Mesenchymal stem cell (in vitro differentiated cells and primary cell): ENCODE measurements around the gene RHBDF2.

Experiments used
- DNase-seq: peaks from one replicate; pipeline ENCODE4 v3.0.0-alpha.2; 2013
- H2AFZ ChIP-seq: one replicate; pipeline ENCODE4 v1.6.1; 2013; ENCODE audit warnings: low read depth, mild to moderate bottlenecking, control low read depth, inconsistent platforms, low read length, moderate library complexity
- H2AK5ac ChIP-seq: 2 replicates; pipeline ENCODE4 v1.6.1; 2013; ENCODE audit warnings: low read length, moderate library complexity, mild to moderate bottlenecking, inconsistent platforms; ENCODE audit not compliant: severe bottlenecking
- H2BK120ac ChIP-seq: one replicate; pipeline ENCODE4 v1.6.1; 2013; ENCODE audit warnings: low read depth, mild to moderate bottlenecking, inconsistent platforms, low read length, moderate library complexity
- H2BK12ac ChIP-seq, 2 experiments: one replicate each; pipeline ENCODE4 v1.6.1; 2013; ENCODE audit warnings: inconsistent platforms in 2 of 2, low read length in 2 of 2, mild to moderate bottlenecking in 2 of 2, moderate library complexity in 2 of 2, control low read depth in 1 of 2
- H2BK15ac ChIP-seq: one replicate; pipeline ENCODE4 v1.6.1; 2013; ENCODE audit warnings: mild to moderate bottlenecking, low read depth, inconsistent platforms; ENCODE audit not compliant: poor library complexity, severe bottlenecking
- H2BK5ac ChIP-seq: 2 replicates; pipeline ENCODE4 v1.6.1; 2013; ENCODE audit warnings: low read depth, mild to moderate bottlenecking, low read length, control low read depth, inconsistent platforms; ENCODE audit not compliant: poor library complexity, severe bottlenecking
- H3K14ac ChIP-seq, 2 experiments: one replicate each; pipeline ENCODE4 v1.6.1; 2013; ENCODE audit warnings: inconsistent platforms in 2 of 2, low read length in 2 of 2, control low read depth in 1 of 2, mild to moderate bottlenecking in 1 of 2, moderate library complexity in 1 of 2
- H3K18ac ChIP-seq, 2 experiments: one replicate each; pipeline ENCODE4 v1.6.1; 2013; ENCODE audit warnings: inconsistent platforms in 2 of 2, low read length in 2 of 2, control low read depth in 1 of 2, low read depth in 1 of 2, mild to moderate bottlenecking in 1 of 2
- H3K23ac ChIP-seq, 2 experiments: one replicate each; pipeline ENCODE4 v1.6.1; 2013; ENCODE audit warnings: inconsistent platforms in 2 of 2, low read length in 2 of 2, mild to moderate bottlenecking in 2 of 2, moderate library complexity in 2 of 2, control low read depth in 1 of 2
- H3K27ac ChIP-seq: 2 replicates; pipeline ENCODE4 v1.5.1; 2013; ENCODE audit warnings: mild to moderate bottlenecking, moderate library complexity, low read length, control low read depth, inconsistent platforms; ENCODE audit not compliant: poor library complexity, severe bottlenecking
- H3K27me3 ChIP-seq, 2 experiments: 2 replicates each; pipeline versions ENCODE4 v1.6.1 to v1.7.0; 2013; ENCODE audit warnings: low read length in 2 of 2, mild to moderate bottlenecking in 2 of 2, moderate library complexity in 2 of 2, control low read depth in 1 of 2, inconsistent platforms in 1 of 2; ENCODE audit not compliant: control insufficient read depth in 1 of 2, insufficient read depth in 1 of 2
- H3K36me3 ChIP-seq, 2 experiments: 2 replicates each; pipeline versions ENCODE4 v1.6.1 to v1.7.0; 2013; ENCODE audit warnings: low read length in 2 of 2, control low read depth in 1 of 2, inconsistent platforms in 1 of 2, low read depth in 1 of 2, mild to moderate bottlenecking in 1 of 2; ENCODE audit not compliant: insufficient read depth in 2 of 2, control insufficient read depth in 1 of 2
- H3K4ac ChIP-seq, 2 experiments: one replicate each; pipeline ENCODE4 v1.6.1; 2013; ENCODE audit warnings: inconsistent platforms in 2 of 2, low read length in 2 of 2, mild to moderate bottlenecking in 2 of 2, moderate library complexity in 2 of 2, control low read depth in 1 of 2, low read depth in 1 of 2
- H3K4me1 ChIP-seq: 2 replicates; pipeline ENCODE4 v1.6.1; 2013; ENCODE audit warnings: low read depth, low read length, control low read depth; ENCODE audit not compliant: control insufficient read depth, insufficient read depth
- H3K4me2 ChIP-seq: 2 replicates; pipeline ENCODE4 v1.6.1; 2013; ENCODE audit warnings: low read length, mild to moderate bottlenecking, inconsistent platforms; ENCODE audit not compliant: poor library complexity, severe bottlenecking
- H3K4me3 ChIP-seq, 2 experiments: 2 replicates each; pipeline versions ENCODE4 v1.5.1 to v1.7.0; 2013; ENCODE audit warnings: low read length in 2 of 2, mild to moderate bottlenecking in 2 of 2, control low read depth in 1 of 2, low read depth in 1 of 2; ENCODE audit not compliant: insufficient read depth in 1 of 2
- H3K79me1 ChIP-seq: replicated peaks from 2 replicates; pipeline ENCODE4 v1.6.1; 2013; ENCODE audit warnings: mild to moderate bottlenecking, control low read depth, low read length, inconsistent platforms; ENCODE audit not compliant: poor library complexity, severe bottlenecking
- H3K9ac ChIP-seq: 2 replicates; pipeline ENCODE4 v1.7.0; 2013; ENCODE audit warnings: mild to moderate bottlenecking, low read length, moderate library complexity
- H3K9me3 ChIP-seq: 2 replicates; pipeline ENCODE4 v1.7.0; 2013; ENCODE audit warnings: mild to moderate bottlenecking, low read length; ENCODE audit not compliant: control insufficient read depth
- H4K8ac ChIP-seq: one replicate; pipeline ENCODE4 v1.6.1; 2013; ENCODE audit warnings: inconsistent platforms, mild to moderate bottlenecking, low read length, moderate library complexity
- H4K91ac ChIP-seq: one replicate; pipeline ENCODE4 v1.6.1; 2013; ENCODE audit warnings: mild to moderate bottlenecking, low read length, inconsistent platforms
- WGBS: methylation state at CpG from one replicate; pipeline ENCODE4 v1.1.7; 2013; ENCODE audit warnings: mixed read lengths; 5-methylcytosine and 5-hydroxymethylcytosine counted together

RHBDF2 gene

GRCh38 chr17:76439314-76439928 lies 61.8 kb downstream of the RHBDF2 start:
- 95% methylated on average over 5 of the region's 6 CpGs for WGBS
- H2AK5ac ChIP-seq: no peak overlapping the region
- H3K4me2 ChIP-seq: no peak overlapping the region
- no peak overlapping the region for H3K4me3 ChIP-seq
- H4K8ac ChIP-seq: no peak overlapping the region
- no peak overlapping the region for H2AFZ ChIP-seq
- peaks cover 0 to 3% of the 10 kb centered on the region in 2 experiments for H3K36me3 ChIP-seq
- no peak overlapping the region for H3K4ac ChIP-seq
- peaks cover 44% of the 10 kb centered on the region for H3K79me1 ChIP-seq
- no peak overlapping the region for H3K18ac ChIP-seq
- no peaks in the 10 kb centered on the region for H3K27me3 ChIP-seq
- no peak overlapping the region for H2BK15ac ChIP-seq
- DNase-seq: no peak
- peak overlapping the region in 1 of 2 experiments; percentile 3 for H3K14ac ChIP-seq
- no peak overlapping the region for H3K9ac ChIP-seq
- peaks cover 14% of the 10 kb centered on the region for H3K4me1 ChIP-seq
- no peak overlapping the region for H2BK120ac ChIP-seq
- no peak overlapping the region for H2BK5ac ChIP-seq
- no peak overlapping the region for H4K91ac ChIP-seq
- no peaks in the 10 kb centered on the region for H3K9me3 ChIP-seq
- no peak overlapping the region for H2BK12ac ChIP-seq
- no peak overlapping the region for H3K23ac ChIP-seq
- no peak overlapping the region for H3K27ac ChIP-seq

GRCh38 chr17:76438906-76439305 lies 62.3 kb downstream of the RHBDF2 start:
- Histone ChIP-seq H3K9me3 (no peaks in the 10 kb centered on the region), H2BK12ac (no peak overlapping the region), H3K79me1 (peaks cover 48% of the 10 kb centered on the region), H3K4ac (no peak overlapping the region), H2AFZ (no peak overlapping the region), H3K4me3 (no peak overlapping the region), H3K36me3 (peaks cover 3% of the 10 kb centered on the region in 2 experiments), H3K4me1 (peaks cover 12% of the 10 kb centered on the region), H4K8ac (no peak overlapping the region), H3K9ac (no peak overlapping the region), H4K91ac (no peak overlapping the region), H2BK15ac (no peak overlapping the region), H2BK5ac (no peak overlapping the region), H2BK120ac (no peak overlapping the region), H3K23ac (no peak overlapping the region), H3K18ac (no peak overlapping the region), H2AK5ac (no peak overlapping the region), H3K27me3 (no peaks in the 10 kb centered on the region), H3K4me2 (no peak overlapping the region), H3K27ac (no peak overlapping the region), H3K14ac (peak overlapping the region in 1 of 2 experiments; percentile 3)
- WGBS: 98% methylated on average over 9 of the region's 9 CpGs
- DNase-seq: no peak

- WGBS: 96% methylated on average over 12 of the region's 13 CpGs
These were observed 63.5 kb downstream of the RHBDF2 start for GRCh38 chr17:76437467-76438402.

DNA sequence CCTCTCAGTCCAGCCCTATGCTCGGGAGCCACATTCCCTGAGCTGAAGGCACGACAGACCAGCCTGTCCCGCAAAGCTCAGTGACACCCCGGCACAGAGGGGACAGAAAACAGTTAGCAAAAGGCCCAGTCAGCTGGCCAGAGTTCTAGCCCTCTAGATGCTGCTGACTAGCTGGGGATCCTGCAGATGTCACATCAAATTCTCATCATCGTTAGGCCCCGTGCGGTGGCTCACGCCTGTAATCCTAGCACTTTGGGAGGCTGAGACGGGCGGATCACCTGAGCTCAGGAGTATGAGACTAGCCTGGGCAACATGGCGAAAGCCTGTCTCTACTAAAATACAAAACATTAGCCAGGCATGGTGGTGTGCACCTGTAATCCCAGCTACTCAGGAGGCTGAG lies 65.5 kb downstream of the RHBDF2 start:
- no peak overlapping the region for H3K9ac ChIP-seq
- 97% methylated on average over 11 of the region's 11 CpGs for WGBS

More at GRCh38 chr17:76437467-76438402, 63.5 kb downstream of the RHBDF2 start:
- Histone ChIP-seq H2BK15ac (no peak overlapping the region), H3K9me3 (no peaks in the 10 kb centered on the region), H3K27me3 (no peaks in the 10 kb centered on the region), H2AK5ac (no peak overlapping the region), H4K8ac (no peak overlapping the region), H3K23ac (no peak overlapping the region), H3K27ac (no peak overlapping the region), H3K4me1 (peaks cover 12% of the 10 kb centered on the region), H3K4ac (no peak overlapping the region), H2BK120ac (no peak overlapping the region), H3K36me3 (peaks cover 3% of the 10 kb centered on the region in 2 experiments), H3K4me2 (no peak overlapping the region), H2BK5ac (no peak overlapping the region), H3K4me3 (no peak overlapping the region), H3K9ac (no peak overlapping the region), H2BK12ac (no peak overlapping the region), H3K79me1 (peaks cover 52% of the 10 kb centered on the region), H3K14ac (no peak overlapping the region), H3K18ac (no peak overlapping the region), H2AFZ (no peak overlapping the region), H4K91ac (no peak overlapping the region)
- no peak for DNase-seq

More for the DNA sequence above, 65.5 kb downstream of the RHBDF2 start:
- Histone ChIP-seq H2BK5ac (no peak overlapping the region), H3K4me3 (no peak overlapping the region), H3K9me3 (no peaks in the 10 kb centered on the region), H2AFZ (no peak overlapping the region), H2BK15ac (no peak overlapping the region), H3K79me1 (peaks cover 47% of the 10 kb centered on the region), H3K4me2 (no peak overlapping the region), H2AK5ac (no peak overlapping the region), H3K4ac (no peak overlapping the region), H2BK12ac (no peak overlapping the region), H3K27me3 (no peaks in the 10 kb centered on the region), H4K91ac (no peak overlapping the region), H2BK120ac (no peak overlapping the region), H3K27ac (no peak overlapping the region), H3K18ac (no peak overlapping the region), H3K4me1 (peaks cover 9% of the 10 kb centered on the region), H3K36me3 (peaks cover 3% of the 10 kb centered on the region in 2 experiments), H4K8ac (no peak overlapping the region), H3K14ac (no peak overlapping the region), H3K23ac (no peak overlapping the region)
- no peak for DNase-seq
